CD4-positive, alpha-beta T cell treated with Interleukin-12 subunit alpha and Interleukin-12 subunit beta, for 1 hour (primary cell): Measurements from ENCODE around the gene DKK3.
A peak's percentile ranks its signal among the peaks of the same experiment; 100 is the strongest.
"Not testable (repeated sequence)": the region's sequence is repeated elsewhere in the genome, so short reads cannot be mapped to it uniquely, and the experiment has no call there.

Source experiments
- DNase-seq: peaks from one replicate; pipeline ENCODE4 v3.0.0-alpha.2; 2020

The DKK3 gene

DNA sequence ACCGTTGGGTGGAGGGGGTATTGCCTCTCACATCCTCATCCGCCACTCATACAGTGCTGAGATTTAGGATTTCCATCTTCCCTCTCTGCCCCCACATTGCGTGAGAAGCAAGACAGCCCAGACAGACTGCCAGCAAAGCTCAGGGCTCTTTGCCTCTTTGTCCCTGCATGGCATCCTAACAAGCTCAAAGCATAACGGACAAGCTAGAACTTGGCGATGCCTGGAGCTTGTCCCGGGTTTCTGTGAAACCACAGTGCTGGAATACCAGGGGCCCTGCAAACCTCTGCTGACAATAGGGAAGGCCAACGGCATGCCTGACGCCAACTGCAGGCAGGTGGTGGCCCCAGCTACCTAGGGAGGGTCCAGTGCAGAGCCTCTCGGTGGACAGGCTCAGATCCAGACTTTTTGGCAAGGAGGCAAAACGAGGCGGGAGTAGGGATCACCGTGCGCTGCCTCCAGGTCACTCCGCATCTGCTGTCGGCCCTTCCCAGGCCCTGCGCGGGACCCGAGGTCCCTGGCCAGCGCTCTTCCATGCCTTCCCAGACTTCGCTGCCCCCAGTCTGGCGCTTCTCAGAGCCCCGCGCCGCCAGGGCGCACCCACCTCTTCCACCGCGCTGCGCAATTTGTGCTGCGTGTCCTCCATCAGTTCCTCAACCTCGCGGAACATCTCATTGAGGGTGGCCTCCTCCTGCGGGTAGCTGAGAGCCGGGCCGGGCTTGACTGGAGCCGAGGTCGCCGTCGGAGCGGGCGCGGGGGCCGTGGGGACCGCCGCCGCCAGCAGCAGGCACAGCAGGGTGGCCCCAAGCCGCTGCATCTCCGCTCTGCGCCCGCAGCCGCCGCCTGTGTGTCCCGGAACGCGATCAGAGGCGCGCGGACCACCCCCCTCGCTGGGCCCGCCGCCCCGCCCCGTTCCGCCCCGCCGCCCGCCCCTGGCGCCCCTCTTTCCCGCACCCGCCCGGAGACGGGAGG lies at the start of gene DKK3:
TSS of gene DKK3 (minus strand) at position 858 of the 969 bp plus-strand sequence. CDS start at position 814, 44 bp downstream.
- DNase-seq = peak; percentile 15

DNA sequence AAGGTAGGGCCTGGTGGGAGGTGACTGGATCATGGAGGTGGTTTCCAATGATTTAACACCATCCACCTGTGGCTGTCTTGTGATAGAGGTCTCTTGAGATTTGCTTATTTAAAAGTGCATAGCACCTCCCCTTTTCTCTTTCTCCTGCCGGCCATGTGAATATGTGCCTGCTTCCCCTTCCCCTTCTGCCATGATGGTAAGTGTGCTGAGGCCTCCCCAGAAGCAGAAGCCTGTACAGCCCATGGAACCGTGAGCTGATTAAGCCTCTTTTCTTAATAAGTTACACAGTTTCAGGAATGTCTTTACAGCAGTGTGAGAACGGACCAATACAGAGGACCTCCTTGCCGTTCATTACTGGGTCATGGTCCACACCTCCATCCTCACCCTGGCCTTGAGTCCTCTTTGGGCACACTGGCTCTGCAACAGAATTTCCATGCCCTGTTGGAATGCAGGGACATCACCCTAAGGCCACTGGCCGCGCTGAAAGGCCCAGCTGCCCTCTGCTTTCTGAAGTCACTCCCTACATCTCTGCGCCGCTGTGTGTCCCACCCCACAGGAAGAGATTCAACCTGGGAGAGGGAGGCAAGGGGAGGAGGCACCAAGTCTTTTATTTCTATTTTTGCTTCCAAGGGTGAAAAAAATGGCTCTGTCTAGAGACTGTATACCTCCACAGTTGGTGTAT lies 49.0 kb upstream of the DKK3 start:
- no peak for DNase-seq

DNA sequence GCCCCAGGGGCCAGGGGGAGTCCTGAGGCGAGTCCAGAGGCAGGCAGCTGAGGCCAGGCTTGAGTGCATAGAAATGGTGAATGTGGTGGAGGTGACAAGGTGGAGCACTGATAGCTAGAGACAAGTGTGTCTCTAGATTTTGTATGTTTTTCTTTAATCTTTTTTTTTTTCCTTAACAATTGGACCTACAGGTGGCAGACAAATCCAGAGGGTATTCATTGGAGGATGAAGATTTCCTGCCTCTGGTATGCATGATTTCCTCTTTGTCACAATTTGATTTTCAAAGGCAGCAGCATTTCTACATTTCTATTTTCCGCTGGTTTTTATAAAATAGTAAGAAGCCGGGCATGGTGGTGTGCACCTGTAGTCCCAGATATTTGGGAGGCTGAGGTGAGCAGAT lies 47.7 kb upstream of the DKK3 start:
- DNase-seq = no peak

DNA sequence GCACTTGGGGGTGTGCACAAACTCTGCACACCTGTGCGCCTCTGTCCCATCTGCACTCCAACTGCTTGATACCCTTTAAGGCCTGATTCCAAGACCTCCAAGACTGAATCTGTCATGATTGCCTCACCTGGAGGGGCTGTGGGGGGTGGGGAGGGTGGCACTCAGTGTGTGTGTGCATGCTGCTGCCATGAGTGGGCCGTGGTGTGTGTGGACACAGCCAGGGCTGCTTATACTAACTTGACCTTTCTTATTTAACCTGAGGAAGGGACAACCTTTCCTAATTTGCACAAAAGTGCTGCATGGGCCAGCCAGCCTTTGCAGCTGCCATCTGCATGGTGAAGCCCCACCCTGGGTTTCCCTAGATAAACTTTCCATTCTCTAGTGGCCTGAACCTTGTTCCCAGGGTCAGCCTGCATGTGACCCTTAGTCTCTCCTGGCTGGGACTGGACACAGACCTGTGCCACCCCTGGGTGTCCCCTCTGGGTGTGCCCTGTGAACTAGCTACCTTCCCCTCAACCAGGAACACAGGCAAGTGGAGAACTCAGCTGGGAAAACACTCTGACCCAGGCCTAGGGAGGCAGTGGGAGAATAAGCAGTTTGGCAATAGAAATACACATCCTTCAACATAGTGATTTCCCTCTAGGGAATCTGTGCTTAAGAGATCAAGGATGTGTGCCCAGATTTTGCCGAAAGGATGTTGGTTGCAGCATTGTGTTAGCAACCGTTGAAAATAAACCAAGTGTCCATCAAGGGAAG lies 45.4 kb upstream of the DKK3 start:
- no peak for DNase-seq

DNA sequence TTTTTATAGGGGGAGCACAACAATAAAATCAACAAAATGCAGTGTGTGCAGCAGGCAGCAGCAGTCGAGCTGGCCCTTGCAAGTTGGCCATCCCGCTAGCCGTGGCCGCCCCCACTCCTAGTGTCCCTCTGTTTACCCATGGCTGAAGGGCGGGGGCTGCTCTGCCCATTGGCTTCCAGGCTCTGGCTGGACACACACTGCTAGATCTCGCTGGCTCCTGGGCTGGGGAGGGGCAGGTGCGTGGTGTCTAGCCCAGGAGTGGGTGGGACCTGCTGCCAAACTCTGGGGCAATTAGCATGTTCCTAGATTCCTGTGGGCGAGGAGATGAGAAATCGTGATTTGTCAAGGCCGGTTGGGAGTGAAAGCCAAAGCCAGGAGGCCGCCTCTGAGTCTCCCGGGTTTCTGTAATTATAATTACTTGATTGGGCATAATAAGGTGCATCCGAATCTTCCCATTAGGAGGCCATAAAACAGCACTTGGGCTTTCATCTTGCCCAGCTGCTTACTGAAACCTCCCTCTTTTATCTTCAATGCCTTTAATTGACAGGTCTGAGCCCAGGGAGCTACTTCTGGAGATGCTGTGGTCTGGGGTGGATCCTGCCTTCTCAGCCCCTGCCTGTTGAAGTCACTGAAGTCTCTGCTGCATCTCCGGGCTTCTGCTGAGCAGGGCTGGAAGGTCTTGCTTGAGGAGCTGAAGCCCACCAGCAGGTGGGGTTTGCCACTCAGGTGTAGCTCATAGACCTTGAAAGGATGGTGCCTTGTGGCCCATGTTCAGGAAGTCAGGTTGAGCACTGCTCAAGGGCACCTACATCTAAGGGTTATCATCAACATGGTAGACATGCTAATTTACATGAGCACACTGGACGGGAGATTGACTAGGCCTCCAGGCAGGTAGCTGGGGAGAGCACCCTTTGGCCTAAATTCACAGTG lies 44.5 kb upstream of the DKK3 start:
- peak; percentile 16 for DNase-seq

DNA sequence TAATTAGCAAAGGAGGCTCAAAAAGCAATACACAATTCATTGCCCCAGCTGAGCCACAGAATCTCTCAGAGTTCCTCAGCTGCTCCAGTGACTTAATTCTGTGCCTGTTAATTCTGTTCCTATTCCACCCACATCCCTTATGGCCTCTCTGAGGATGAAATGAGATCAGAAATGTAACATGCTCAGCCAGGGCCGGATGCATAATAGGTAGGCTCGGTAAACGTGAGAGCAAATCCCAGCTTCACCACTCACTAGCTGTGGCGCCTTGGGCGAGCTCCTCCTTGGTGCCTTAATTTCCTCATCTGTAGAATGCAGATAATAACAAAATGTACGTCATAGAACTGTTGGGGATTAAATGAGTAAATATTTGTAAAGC lies 42.8 kb upstream of the DKK3 start:
- no peak for DNase-seq

DNA sequence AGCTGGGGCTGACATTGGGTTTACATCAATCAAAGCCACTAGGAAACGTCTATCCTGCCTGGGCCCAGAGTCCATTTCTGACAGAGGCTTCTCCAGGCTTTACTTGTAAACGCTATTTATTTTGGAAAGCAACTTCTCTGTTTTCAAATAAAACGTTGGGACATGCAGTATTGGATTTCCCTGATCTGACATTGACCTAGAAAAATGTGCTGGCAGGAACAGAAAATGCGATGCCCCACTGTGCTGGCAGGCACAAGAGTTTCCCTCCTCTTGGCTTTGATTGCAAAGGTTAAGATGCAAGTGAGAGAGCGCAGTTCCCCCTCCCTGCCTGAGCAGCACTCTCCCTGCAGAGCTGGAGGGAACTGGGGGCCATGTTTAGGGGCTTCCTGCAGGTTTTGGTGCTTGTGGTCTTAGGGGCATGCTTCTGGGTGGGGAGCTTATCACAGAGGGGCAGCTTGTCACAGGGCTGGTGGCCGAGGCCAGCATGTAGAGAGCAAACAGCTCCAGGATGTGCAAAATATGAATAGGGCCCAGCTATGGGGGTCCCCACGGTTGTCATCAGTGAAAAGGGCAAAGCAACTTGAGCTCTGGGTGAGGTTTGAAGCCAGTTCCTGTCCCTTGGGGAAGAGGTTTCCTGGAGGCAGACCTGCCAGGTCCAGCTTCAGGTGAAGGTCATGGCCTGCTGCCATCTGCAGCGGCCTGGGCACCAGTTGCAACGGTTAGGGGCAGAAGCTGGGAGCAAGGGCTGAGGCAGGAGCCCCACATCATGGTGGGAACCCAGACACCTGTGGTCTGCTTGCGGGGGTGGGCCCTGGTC lies 42.3 kb upstream of the DKK3 start:
- DNase-seq = no peak

DNA sequence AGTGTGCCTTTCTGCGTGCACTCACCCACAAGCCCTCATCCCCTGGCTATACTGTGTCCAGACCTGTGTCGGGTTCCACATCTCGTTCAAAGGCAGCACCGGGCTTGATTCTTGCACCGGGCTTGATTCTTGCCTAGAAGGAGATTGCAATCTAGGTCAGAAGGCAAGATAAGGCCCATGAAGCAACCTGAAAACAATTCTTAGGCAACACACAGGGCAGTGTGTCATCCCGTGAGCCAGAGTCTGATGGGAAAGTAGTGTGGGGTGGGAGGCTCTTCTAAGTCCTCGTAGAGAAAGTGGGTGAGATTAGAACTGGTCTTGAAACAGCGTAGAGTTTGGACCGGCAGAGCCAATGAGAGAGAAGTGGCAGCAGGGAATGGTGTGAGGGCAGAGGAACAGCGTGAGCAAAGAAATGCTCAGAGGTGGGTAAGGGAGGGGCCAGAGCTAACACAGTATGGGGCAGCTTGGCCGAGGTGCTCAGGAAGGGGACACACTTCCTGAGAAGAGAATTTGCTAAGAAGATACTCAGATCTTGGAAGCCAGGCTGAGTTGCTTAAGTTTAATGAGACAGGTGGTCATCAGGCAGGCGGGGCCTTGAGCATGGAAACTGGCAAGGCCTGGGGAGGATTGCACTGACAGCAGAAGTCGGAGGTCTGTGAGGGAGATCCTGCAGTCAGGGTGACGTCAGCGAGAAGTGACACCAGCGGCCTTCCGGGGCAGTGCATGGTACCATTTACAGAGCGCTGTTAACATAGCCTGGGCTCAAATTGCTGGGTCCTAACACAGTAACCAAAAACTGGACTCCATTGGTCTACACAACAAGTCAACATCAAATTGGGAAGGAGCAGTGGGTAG lies 40.7 kb upstream of the DKK3 start:
- no peak for DNase-seq

DNA sequence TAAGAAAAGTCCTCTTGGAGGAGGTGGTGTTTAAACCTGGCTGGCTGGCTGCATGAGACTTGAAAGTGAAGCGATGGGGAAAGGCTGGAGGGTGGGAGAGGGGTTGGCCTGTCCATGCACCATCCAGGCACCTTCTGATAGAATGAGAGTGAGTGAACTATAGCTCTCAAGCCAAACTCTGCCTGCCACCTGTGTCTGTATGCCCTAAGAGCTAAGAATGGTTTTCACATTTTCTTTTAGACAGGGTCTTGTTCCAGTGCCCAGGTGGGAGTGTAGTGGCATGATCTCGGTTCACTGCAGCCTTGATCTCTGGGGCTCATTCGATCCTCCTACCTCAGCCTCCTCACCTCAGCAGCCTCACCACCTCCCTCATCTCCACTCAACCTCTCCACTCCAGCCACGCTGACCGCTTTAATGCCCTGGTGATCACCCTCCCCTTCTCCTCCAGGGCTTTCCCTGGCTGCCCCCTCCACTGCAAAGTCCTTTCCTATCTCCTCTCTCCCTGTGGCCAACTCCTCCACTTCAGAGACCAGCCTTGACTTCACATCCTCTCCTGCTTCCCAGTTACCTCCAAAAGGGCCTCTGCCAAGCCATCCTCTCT lies 38.3 kb upstream of the DKK3 start:
- DNase-seq = no peak

DNA sequence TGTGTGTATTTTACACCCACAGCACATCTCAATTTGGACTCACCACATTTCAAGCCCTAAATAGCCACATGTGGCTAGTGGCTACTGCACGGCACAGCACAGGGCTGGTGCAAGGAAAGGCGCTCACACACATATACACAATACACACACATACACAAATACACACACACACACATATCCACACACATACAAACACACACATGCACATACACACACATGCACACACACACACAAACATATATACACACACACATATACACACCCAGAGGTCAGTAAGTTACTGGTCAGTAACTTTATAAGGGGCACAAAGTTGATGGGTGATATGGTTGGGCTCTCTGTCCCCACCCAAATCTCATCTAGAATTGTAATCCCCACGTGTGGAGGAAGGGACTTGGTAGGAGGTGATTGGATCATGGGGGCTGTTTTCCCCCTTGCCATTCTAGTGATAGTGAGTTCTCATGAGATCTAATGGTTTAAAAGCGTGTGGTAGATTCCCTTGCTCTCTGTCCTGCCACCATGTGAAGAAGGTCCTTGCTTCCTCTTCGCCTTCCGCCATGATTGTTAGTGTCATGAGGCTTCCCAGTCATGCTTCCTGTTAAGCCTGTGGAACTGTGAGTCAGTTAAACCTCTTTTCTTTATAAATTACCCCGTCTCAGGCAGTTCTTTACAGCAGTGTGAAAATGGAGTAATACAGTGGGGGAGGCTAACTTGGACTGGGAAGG lies 37.6 kb upstream of the DKK3 start:
- no peak for DNase-seq

DNA sequence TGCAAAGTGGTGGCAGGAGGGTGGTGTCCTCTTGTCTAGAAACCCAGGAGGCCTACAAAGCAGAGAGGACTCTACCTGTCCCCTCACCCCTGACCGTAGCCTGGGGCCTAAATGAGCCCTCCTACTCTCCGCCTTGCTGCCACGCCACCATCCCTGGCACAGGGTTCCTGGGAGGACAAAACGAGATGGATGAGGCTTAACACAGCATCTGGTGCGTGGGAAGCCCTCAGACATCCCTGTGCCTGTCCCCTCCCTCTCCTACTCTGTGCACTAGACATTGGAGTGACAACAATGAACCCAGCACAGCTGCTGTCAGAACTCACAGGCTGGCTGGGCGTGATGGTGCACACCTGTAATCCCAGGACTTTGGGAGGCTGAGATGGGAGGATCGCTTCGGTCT lies 36.4 kb upstream of the DKK3 start:
- DNase-seq = no peak

DNA sequence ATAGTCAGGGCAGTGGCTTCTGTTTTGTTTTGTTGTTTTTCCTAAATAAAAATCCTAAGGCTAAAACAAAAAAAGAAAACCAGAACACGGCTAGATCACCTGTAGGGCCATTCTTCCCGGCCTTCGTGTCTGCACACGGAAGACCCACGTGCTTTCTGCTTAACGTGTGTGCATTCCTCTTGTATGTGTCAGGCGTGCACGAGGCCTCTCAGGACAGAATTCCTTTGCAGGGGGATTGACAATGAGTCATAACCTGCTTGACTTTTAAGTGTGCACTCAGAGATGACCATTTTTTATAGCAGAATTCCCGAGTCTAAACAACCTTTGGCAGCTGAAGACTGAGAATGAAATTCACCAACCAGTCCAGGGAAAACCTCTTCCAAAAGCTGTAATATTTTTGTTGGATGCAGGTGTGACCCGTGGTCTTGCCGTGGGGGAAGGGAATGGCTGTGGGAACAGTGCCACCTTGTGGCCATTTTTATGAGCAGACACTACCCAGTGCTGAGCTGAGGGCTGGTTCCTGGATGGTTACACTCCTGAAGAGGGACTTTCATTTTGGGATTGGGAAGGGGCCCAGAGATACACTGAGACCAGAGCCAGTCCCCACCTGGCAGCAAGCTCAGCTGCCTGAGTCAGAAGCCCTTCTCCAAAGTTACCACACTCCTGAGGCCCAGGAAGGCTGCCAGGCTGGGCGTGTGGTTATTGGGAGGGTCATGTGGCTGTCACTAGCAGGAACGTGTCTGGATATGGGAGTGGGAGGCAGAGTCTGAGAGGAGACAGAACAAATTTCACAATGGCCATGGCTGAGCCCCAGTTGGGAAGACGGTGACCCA lies 35.7 kb upstream of the DKK3 start:
- peak; percentile 66 for DNase-seq

DNA sequence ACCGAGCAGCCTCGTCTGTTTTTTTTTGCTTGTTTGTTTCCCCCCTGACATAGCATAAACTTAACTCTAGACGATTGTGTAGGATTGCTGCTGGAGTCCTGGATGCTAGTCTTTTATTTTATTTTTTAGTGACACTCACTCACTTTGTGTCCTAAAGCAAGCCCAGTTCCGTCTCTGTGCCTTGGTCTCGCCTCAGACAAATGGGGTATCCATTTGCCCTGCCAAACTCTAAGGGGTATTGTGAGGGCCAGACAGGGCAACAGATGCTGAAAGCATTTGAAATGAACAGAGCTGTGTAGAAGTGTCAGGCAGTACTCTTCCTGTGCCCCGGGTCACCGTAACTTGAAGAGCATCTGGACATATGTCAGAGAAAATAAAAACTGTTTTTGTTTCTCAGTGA lies 34.8 kb upstream of the DKK3 start:
- no peak for DNase-seq

DNA sequence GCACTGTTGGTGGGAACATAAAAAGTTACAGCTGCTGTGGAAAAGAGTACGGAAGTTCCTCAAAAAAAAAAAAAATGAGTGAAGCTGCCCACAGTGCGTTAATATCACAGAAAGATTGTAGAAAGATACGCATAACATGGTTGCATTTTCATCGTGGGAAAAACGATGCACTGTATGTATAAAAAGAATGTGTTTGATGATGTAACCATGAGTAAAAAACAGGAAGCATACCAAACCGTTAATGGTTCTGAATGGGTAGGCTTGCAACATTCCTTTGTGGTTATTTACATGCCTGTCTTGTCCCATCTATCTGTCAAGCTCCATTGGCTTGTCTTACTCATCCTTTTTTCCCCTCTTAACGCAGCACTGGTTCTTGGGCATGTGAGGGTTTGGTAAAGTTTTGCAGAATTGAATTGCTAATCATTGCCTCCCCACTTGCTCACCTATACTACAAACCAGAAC lies 33.8 kb upstream of the DKK3 start:
- no peak for DNase-seq

DNA sequence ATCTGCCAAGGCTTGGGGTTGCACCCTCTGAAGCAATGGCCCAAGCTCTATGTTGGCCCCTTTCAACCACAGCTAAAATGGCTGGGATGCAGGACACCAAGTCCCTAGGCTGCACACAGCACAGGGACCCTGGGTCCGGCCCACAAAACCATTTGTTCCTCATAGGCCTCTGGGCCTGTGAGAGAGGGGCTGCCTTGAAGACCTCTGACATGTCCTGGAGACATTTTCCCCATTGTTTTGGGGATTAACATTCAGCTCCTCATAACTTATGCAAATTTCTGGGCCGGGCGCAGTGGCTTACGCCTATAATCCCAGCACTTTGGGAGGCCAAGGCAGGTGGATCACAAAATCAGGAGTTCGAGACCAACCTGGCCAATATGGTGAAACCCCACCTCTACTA lies 32.3 kb upstream of the DKK3 start:
- DNase-seq = not testable (repeated sequence)

DNA sequence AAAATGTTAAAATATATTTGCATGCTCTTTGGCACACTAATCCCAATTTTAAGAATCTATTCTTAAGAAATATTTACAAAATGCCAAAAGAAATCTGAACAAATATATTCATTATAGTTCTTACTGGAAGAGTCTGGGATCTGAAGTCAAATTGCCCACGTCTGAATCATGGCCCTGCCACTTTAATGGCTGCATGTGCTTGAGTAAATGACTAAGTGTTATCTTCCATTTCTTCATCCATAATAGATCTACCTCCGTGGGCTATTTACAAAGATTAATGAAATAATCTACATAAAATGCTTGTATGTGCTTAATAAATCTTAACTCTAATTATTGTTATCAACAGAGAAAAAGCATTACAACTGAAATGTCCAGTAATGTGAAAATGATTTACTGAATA lies 24.5 kb upstream of the DKK3 start:
- no peak for DNase-seq

DNA sequence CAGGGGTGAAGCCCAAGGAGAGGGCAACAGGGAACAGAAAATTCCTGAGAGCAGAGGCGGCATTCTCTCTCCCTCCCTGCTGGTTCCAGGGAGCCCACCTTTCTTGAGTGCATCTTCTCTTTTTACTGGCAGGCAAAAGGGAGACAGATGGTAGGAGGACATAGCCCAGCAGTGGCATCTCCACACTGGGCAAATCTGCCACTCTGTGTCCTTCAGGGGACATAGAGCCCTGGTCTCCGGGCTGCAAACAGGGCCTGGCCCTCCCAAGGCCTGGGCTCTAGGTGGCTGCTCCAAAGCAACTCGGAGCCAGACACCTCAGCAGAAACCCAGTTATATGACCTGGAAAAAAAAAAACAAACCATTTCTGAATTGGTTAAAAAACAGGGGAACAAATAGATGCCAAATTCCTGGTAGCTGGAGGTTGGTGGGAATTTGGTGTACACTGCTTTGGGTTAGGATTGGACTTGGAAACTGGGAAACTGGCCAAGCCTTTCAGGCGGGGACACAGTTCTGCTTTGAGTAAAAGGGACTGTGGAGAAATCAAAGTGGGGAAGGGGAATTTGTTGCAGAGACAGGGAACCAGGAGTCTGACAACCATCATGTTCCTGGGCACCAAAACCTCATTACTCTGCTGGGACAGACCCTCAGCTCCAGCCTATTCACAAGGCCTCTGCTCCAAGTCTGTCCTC lies 23.6 kb upstream of the DKK3 start:
- DNase-seq = no peak
